ENCODE results near the gene ERVK3-1. TPM values are rescaled to one million over a fixed set of nuclear protein-coding genes. Genes with fewer than 3 reads are reported as not detected.
"Not testable (repeated sequence)": the region's sequence is repeated elsewhere in the genome, so short reads cannot be mapped to it uniquely, and the experiment has no call there.

Gene ERVK3-1
- total RNA-seq, 1 donor from 2014 or later = 80.7 TPM

DNA sequence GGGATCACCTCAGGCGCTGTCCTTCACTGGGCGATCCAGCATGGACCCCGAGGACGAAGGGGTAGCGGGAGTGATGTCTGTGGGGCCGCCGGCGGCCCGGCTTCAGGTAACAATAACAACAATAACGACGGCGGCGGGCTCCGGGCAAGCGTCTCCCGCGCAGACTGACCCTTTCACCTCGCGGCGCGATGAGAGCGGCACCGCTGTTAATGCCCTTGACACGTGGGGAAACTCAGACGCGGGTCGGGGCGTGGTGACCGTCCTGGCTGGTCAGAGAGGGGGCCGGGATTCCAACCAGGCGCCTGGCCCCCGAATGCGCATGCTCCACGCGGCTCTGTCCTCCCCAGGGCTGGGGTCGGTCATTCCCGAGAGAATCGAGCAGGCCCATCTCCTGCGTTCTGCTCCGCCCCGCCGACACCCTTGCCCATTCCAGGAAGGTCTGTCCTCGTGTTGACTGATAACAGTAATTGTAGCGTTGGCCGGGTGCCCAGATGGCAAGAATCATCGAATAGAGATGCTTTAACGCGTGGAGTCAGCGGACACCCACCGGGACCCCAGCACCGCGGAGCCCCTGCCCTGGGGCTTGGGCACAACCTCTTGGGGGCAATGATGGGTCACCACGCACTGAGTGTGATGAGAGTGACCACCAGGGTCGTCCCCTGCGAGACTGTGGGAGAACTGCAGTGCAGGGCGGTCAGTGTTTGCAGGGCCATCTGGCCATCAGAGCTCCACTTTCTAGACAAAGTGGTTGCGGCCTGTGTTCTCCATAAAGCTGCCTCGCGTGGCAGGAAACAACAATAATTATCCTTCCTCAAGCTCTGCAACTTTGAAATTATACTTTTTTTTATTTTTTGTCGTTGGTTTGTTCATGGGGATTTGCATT, 25.9 kb upstream of the ERVK3-1 start:
- DNase-seq = peak; percentile 83
- Mint-ChIP-seq H3K27me3 (no peaks in the 10 kb centered on the region), H3K36me3 (ENCODE audit: low read depth) (peaks cover 78% of the 10 kb centered on the region), H3K4me3 (peak overlapping the region; percentile 99), H3K9me3 (peaks cover 26% of the 10 kb centered on the region), H3K4me1 (peaks cover 26% of the 10 kb centered on the region), H3K27ac (peak overlapping the region; percentile 97)
- intact Hi-C loops (cut with micrococcal nuclease) = loop anchor here (2.0 kb wide), 2 partner anchors 50 to 188 kb away; partner anchors contain the start of genes ZNF324 and ZNF544

DNA sequence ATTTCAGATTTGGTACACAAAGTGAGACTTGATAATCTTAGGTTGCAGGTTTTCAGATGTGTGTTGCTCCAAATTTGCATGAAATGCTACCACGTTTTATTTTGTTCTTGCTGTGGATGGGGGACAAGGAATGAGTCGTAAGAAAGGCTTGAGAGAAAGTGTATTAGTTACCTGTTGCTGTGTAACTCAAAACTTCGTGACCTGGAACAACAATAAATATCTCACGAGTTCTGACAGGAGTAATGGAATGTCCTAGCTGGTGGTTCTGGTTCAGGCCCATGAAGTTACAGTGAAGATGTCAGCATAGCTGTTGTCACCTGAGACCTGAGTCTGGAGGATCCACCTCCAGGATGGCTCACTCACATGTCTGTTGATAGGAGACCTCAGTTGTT, 25.3 kb upstream of the ERVK3-1 start:
- intact Hi-C loops (cut with micrococcal nuclease) = loop anchor here (2.0 kb wide), 2 partner anchors 51 to 187 kb away; partner anchors contain the start of genes ZNF324 and ZNF544
- DNase-seq = no peak
- H3K36me3 Mint-ChIP-seq (ENCODE audit: low read depth) = peaks cover 74% of the 10 kb centered on the region
- H3K27me3 Mint-ChIP-seq = no peaks in the 10 kb centered on the region
- peak overlapping the region; percentile 97 for H3K27ac Mint-ChIP-seq
- H3K4me1 Mint-ChIP-seq = peaks cover 26% of the 10 kb centered on the region
- H3K4me3 Mint-ChIP-seq = peak overlapping the region; percentile 99
- H3K9me3 Mint-ChIP-seq = peaks cover 23% of the 10 kb centered on the region

DNA sequence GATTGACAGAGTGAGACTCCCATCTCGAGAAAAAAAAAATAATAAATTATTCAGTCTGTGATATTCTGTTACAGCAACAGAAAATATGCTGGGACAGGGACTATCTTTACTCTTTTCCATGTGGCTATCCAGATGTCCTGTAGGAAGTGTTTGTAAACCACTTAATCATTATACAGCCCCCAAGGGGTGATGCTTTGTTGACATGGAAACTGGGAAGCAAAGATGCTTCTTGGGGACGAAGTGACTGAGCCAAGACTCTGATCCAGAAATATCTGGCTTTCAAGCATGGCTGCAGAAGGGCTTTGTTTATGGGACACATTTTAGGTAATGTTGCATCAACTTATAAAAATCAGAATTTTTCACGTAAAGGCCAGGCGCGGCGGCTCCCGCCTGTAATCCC, 21.0 kb upstream of the ERVK3-1 start:
- Mint-ChIP-seq H3K27ac (no peak overlapping the region), H3K27me3 (no peaks in the 10 kb centered on the region), H3K4me3 (no peak overlapping the region), H3K9me3 (peaks cover 22% of the 10 kb centered on the region), H3K36me3 (ENCODE audit: low read depth) (peaks cover 83% of the 10 kb centered on the region), H3K4me1 (peaks cover 18% of the 10 kb centered on the region)
- intact Hi-C loops (cut with micrococcal nuclease) = no loop called here
- no peak for DNase-seq

DNA sequence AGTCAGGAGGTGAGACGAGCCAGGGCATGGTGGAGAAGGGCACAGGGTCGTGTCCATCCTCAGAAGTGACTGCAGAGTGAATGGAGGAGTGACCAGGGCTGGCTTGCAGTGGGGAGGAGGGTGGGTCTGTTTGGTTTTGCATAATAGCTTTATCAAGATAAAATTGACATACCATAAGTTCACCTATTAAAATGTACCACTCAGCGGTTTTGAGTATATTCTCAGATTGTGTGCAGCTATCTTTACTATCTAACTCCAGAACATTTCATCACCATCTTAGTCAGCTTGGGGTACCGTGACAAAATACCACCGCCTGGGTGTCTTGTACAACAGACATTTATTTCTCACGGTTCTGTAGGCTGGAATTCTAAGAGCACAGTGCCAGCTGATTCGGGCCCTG, 13.2 kb upstream of the ERVK3-1 start:
- H3K9me3 Mint-ChIP-seq = peaks cover 38% of the 10 kb centered on the region

DNA sequence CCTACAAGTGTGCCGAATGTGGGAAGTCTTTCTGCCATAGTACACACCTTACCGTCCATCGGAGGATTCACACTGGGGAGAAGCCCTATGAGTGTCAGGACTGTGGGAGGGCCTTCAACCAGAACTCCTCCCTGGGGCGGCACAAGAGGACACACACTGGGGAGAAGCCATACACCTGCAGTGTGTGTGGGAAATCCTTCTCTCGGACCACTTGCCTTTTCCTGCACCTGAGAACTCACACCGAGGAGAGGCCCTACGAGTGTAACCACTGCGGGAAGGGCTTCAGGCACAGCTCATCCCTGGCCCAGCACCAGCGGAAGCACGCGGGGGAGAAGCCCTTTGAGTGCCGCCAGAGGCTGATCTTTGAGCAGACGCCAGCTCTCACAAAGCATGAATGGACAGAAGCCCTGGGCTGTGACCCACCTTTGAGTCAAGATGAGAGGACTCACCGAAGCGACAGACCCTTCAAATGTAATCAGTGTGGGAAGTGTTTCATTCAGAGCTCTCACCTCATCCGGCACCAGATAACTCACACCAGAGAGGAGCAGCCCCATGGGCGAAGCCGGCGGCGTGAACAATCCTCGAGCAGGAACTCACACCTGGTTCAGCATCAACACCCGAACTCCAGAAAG, 10.3 kb upstream of the ERVK3-1 start:
- no peaks in the 10 kb centered on the region for H3K27me3 Mint-ChIP-seq
- no peak overlapping the region for H3K4me3 Mint-ChIP-seq
- DNase-seq = no peak
- peaks cover 36% of the 10 kb centered on the region for H3K9me3 Mint-ChIP-seq
- intact Hi-C loops (cut with micrococcal nuclease) = no loop called here
- peaks cover 83% of the 10 kb centered on the region for H3K36me3 Mint-ChIP-seq (ENCODE audit: low read depth)
- H3K27ac Mint-ChIP-seq = no peak overlapping the region
- no peaks in the 10 kb centered on the region for H3K4me1 Mint-ChIP-seq

More for the DNA sequence above, 13.2 kb upstream of the ERVK3-1 start:
- intact Hi-C loops (cut with micrococcal nuclease) = no loop called here
- no peak overlapping the region for H3K4me3 Mint-ChIP-seq
- H3K27me3 Mint-ChIP-seq = no peaks in the 10 kb centered on the region
- H3K27ac Mint-ChIP-seq = no peak overlapping the region
- no peak for DNase-seq
- peaks cover 92% of the 10 kb centered on the region for H3K36me3 Mint-ChIP-seq (ENCODE audit: low read depth)
- H3K4me1 Mint-ChIP-seq = no peaks in the 10 kb centered on the region

DNA sequence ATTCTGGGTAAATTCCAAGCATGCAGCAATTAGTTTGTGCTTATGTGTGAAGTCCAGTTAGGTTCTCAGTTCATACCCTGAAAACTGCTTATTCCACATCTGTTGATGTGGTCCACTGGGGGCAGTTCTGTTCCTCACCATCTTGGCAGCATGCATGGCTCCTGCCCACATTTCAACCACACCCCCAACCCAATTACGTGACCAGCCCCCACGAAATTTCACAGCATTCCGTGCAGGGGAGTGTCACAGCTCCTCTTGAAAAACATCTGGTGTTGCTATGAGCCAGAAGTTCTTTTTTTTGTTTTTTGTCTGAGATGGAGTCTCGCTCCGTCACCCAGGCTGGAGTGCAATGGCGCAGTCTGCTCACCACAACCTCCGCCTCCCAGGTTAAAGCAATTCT, 9.1 kb upstream of the ERVK3-1 start:
- no peak overlapping the region for H3K27ac Mint-ChIP-seq
- no peak for DNase-seq
- peaks cover 88% of the 10 kb centered on the region for H3K36me3 Mint-ChIP-seq (ENCODE audit: low read depth)
- H3K4me3 Mint-ChIP-seq = no peak overlapping the region
- no peaks in the 10 kb centered on the region for H3K4me1 Mint-ChIP-seq
- intact Hi-C loops (cut with micrococcal nuclease) = no loop called here
- H3K27me3 Mint-ChIP-seq = no peaks in the 10 kb centered on the region
- H3K9me3 Mint-ChIP-seq = peaks cover 40% of the 10 kb centered on the region

DNA sequence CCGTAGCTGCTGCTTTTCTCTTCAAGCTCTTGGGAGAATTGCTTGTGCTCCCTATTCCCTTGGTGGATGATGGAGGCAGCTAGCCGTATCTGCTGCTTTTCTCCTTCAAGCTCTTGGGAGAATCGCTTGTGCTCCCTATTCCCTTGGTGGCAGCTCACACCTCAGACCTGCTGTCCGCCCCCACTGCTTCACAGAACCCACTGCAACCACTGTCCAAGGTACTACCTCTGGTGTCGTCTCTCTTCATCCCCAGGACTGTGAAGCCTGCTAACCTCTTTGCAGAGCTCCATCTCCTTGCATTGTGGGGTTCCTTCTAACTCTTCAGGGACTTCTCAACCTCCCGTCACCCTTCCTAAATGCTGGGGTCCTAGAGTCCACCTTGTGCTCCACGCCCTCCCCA, 4.6 kb upstream of the ERVK3-1 start:
- Mint-ChIP-seq H3K27ac (no peak overlapping the region), H3K9me3 (peaks cover 24% of the 10 kb centered on the region), H3K27me3 (no peaks in the 10 kb centered on the region), H3K36me3 (ENCODE audit: low read depth) (peaks cover 78% of the 10 kb centered on the region), H3K4me3 (no peak overlapping the region), H3K4me1 (peaks cover 11% of the 10 kb centered on the region)
- intact Hi-C loops (cut with micrococcal nuclease) = no loop called here
- DNase-seq = no peak

DNA sequence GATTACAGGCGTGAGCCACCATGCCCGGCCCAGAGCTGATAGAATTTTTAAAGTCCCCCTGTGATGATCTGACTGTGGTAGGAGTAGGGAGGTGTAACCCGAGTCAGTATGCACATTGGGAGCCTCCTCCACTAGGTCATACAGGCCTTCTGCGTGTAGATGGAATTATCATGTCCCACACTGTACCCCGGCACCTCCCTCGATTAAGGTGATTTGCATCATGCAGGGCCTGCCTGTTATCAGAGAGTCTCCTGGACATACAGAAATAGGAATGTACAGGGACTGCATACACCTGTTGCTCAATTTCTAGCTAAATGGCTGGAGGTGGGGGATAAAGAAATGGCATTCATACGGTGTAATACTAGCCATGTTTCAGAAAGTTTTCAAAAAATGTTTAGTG, 922 bp upstream of the ERVK3-1 start:
- Mint-ChIP-seq H3K36me3 (ENCODE audit: low read depth) (peaks cover 83% of the 10 kb centered on the region), H3K27me3 (no peaks in the 10 kb centered on the region), H3K4me1 (peaks cover 32% of the 10 kb centered on the region), H3K9me3 (peaks cover 19% of the 10 kb centered on the region), H3K27ac (peak overlapping the region; percentile 96), H3K4me3 (peak overlapping the region; percentile 90)
- intact Hi-C loops (cut with micrococcal nuclease) = loop anchor here (2.0 kb wide), 1 partner anchor 77 kb away; the partner anchor contains the start of gene ZNF837
- DNase-seq = no peak

DNA sequence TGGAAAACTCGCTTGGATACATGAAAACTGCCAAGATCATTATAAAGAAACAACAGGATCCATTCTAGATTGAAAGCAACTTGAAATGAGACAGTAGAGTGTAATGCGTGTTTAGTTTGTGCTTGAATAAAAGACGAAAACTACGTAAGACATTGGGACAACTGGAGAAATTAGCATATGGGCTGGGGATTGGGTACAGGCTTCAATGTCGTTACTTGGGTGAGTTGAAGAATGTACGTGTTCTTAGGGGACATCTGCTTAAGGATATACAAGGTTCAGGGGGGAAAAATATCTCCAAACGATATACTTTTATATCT, 471 bp upstream of the ERVK3-1 start:
- peak overlapping the region; percentile 96 for H3K27ac Mint-ChIP-seq

DNA sequence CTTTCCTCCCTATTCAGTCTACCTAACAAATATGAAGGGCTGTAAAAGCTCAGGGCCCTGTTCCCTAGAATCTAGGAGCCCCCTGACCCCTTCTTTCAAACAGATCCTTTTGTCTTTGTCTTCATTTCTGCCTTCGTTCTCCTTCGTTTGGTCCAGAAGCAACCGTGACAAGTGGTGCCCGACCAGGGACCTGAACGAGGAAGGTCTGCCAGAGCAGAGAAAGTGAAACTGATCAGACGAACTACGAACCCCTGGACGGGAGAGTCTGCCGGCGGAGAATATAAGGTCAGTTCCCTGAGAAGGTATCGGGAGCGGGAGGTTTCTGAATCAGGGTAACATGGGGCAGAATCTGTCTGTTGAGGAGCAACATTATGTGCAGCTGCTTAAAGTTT, 751 bp downstream of the ERVK3-1 start:
- H3K36me3 Mint-ChIP-seq (ENCODE audit: low read depth) = peaks cover 86% of the 10 kb centered on the region

More for the DNA sequence above, 471 bp upstream of the ERVK3-1 start:
- Mint-ChIP-seq H3K4me1 (peaks cover 35% of the 10 kb centered on the region), H3K27me3 (no peaks in the 10 kb centered on the region), H3K9me3 (peaks cover 23% of the 10 kb centered on the region), H3K4me3 (peak overlapping the region; percentile 90), H3K36me3 (ENCODE audit: low read depth) (peaks cover 86% of the 10 kb centered on the region)
- intact Hi-C loops (cut with micrococcal nuclease) = loop anchor here (1.0 to 5.0 kb wide), 10 partner anchors 23 to 1064 kb away; partner anchors contain the start of genes MZF1, ZNF132, ZNF274 and ZNF446
- DNase-seq = no peak

DNA sequence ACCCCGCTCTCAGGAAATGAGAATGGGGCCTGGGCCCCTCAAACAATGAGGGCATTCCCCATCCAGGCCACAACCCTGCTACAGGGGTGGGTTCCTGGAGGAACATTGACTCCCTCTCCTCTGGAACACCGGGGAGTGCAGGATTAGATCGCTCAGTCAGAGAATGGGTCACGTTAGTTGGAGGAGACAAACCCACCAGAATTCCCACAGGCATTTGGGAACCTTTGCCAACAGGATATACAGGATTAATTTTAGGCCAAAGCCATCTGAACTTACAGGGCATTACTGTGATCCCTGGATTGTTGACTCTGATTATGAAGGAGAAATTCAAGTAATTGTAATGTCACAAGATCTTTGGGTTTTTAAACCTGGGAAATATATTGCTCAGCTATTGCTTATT, 2.6 kb downstream of the ERVK3-1 start:
- peaks cover 18% of the 10 kb centered on the region for H3K9me3 Mint-ChIP-seq
- no peak overlapping the region for H3K27ac Mint-ChIP-seq
- no peak overlapping the region for H3K4me3 Mint-ChIP-seq
- intact Hi-C loops (cut with micrococcal nuclease) = loop anchor here (5.0 kb wide), 1 partner anchor 100 kb away; the partner anchor contains the start of gene ZNF584
- peaks cover 37% of the 10 kb centered on the region for H3K4me1 Mint-ChIP-seq
- DNase-seq = no peak
- peaks cover 85% of the 10 kb centered on the region for H3K36me3 Mint-ChIP-seq (ENCODE audit: low read depth)
- no peaks in the 10 kb centered on the region for H3K27me3 Mint-ChIP-seq

More for the DNA sequence above, 751 bp downstream of the ERVK3-1 start:
- H3K9me3 Mint-ChIP-seq = peaks cover 20% of the 10 kb centered on the region
- H3K27me3 Mint-ChIP-seq = no peaks in the 10 kb centered on the region
- H3K4me1 Mint-ChIP-seq = peaks cover 35% of the 10 kb centered on the region
- H3K27ac Mint-ChIP-seq = peak overlapping the region; percentile 96
- peak; percentile 71 for DNase-seq
- peak overlapping the region; percentile 90 for H3K4me3 Mint-ChIP-seq
- intact Hi-C loops (cut with micrococcal nuclease) = loop anchor here (1.0 to 5.0 kb wide), 10 partner anchors 21 to 1066 kb away; partner anchors contain the start of genes MZF1, ZNF132, ZNF274 and ZNF446

DNA sequence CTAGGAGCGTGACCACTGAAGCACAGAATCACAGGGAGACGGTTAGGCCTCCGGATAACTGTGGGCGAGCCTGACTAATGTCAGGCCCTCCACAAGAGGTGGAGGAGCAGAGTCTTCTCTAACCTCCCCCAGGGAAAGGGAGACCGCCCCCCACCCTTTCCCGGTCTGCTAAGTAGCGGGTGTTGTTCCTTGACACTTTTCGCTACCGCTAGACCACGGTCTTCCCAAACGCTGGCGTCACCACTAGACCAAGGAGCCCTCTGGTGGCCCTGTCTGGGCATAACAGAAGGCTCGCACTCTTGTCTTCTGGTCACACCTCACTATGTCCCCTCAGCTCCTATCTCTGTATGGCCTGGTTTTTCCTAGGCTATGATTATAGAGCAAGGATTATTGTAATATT, 5.5 kb downstream of the ERVK3-1 start:
- peaks cover 17% of the 10 kb centered on the region for H3K9me3 Mint-ChIP-seq
- H3K27me3 Mint-ChIP-seq; H3K27ac Mint-ChIP-seq; H3K4me3 Mint-ChIP-seq; intact Hi-C loops (cut with micrococcal nuclease): not testable (repeated sequence)
- DNase-seq = peak; percentile 67
- H3K4me1 Mint-ChIP-seq = peaks cover 26% of the 10 kb centered on the region
- peaks cover 89% of the 10 kb centered on the region for H3K36me3 Mint-ChIP-seq (ENCODE audit: low read depth)

DNA sequence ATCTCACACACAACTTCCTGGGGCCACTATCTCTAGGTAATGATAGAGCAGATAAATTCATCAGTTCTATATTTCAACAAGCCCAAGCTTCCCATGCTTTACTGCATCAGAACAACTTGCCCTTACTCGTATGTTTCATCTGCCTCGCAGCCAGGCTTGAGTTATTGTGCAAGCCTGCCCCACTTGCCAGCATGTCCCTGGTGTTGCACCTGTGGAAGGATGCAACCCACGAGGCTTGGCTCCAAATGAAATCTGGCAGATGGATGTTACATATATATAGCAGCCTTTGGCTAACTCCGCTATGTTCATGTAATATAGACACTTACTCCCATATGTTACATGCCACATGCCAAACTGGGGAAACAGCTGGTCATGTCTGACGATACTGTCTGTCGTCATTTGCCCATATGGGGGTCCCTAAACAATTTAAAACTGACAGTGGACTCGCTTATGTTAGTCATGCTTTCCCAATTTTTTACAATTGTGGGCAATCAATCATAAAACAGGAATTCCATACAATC, 6.2 kb downstream of the ERVK3-1 start:
- peaks cover 20% of the 10 kb centered on the region for H3K4me1 Mint-ChIP-seq
- H3K36me3 Mint-ChIP-seq (ENCODE audit: low read depth) = peaks cover 87% of the 10 kb centered on the region
- DNase-seq = no peak
- peaks cover 17% of the 10 kb centered on the region for H3K9me3 Mint-ChIP-seq
- no peak overlapping the region for H3K4me3 Mint-ChIP-seq
- no peaks in the 10 kb centered on the region for H3K27me3 Mint-ChIP-seq
- intact Hi-C loops (cut with micrococcal nuclease) = no loop called here
- no peak overlapping the region for H3K27ac Mint-ChIP-seq

DNA sequence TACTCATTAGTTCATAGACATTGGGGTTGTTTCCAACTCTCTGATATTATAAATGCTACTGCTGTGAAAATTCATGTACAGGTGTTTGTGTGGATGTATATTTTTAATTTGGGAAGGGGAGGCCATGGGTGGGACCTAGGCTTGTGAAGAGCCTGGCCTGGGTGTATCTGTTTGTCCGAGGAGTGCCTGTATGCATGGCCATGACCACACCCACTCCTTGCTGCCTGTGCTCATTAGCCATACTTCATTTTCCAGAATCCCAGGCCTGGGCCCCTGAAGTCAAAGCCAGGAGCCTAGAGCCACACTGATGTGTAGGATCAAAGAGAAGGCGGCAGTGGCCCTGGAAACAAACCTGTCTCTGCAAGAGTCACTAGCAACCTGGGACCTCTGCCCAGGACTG, 10.4 kb downstream of the ERVK3-1 start:
- Mint-ChIP-seq H3K9me3 (peaks cover 14% of the 10 kb centered on the region), H3K27me3 (no peaks in the 10 kb centered on the region), H3K36me3 (ENCODE audit: low read depth) (peaks cover 59% of the 10 kb centered on the region), H3K4me3 (no peak overlapping the region), H3K27ac (no peak overlapping the region), H3K4me1 (peaks cover 2% of the 10 kb centered on the region)
- no peak for DNase-seq
- intact Hi-C loops (cut with micrococcal nuclease) = no loop called here

All from activated CD4-positive, alpha-beta T cell treated with anti-CD3 and anti-CD28 coated beads, Interleukin-2, amount 10 ng/mL, durations not matched to agents 24 days and 14 days (primary cell).